K562 (cell line): ENCODE measurements around the gene CNTN4. TPM values are rescaled to one million over a fixed set of nuclear protein-coding genes. Genes with fewer than 3 reads are reported as not detected.

Experiments used
- ESRRB ChIP-seq: fragments of 250-450 bp; sonication (Bioruptor Pico); IDR thresholded peaks from 2 replicates; pipeline ENCODE4 v1.5.0; 2020; ENCODE audit warnings: mild to moderate bottlenecking, moderate library complexity, borderline replicate concordance
- HMGN3 ChIP-seq: IDR thresholded peaks from 2 replicates; pipeline ENCODE4 v1.6.1; 2011; ENCODE audit warnings: borderline replicate concordance, low read depth, mild to moderate bottlenecking, mixed read lengths, low read length; ENCODE audit not compliant: insufficient read length; ENCODE audit errors: extremely low read depth
- SNRNP70 ChIP-seq: fragments of 200-400 bp; formaldehyde crosslinking; optimal IDR thresholded peaks from 2 replicates; pipeline ENCODE3; 2017; ENCODE audit warnings: low read depth, low read length
- ZNF184 ChIP-seq: sonication (generic); formaldehyde crosslinking; IDR thresholded peaks from 2 replicates; pipeline ENCODE4 v1.5.0; 2020; ENCODE audit warnings: missing genetic modification reagents
- ZNF316 ChIP-seq: fragments of 450-650 bp; IDR thresholded peaks from 2 replicates; pipeline ENCODE4 v1.6.1; 2016
- ZNF445 ChIP-seq: fragments of 250-450 bp; sonication (Bioruptor Pico); IDR thresholded peaks from 2 replicates; pipeline ENCODE4 v1.4.0; 2020; ENCODE audit warnings: low read depth, mild to moderate bottlenecking, moderate library complexity
- ZSCAN29 ChIP-seq: fragments of 450-650 bp; IDR thresholded peaks from 2 replicates; pipeline ENCODE4 v1.6.1; 2017
- polyA plus RNA-seq, 8 experiments: library from polyadenylated mRNA; depleted of rRNA in 4 of 8; stranded (reverse) in 5 of 8; unstranded in 3 of 8; fragments of >200 nt; fragmentation: Nextera tagmentation in 2 of 8; fragmentation: Illumina TruSeq in 1 of 8; extraction: Ambion mirVana in 2 of 8; extraction: Trizol in 1 of 8; gene quantifications; 2 replicates each; pipeline versions ENCODE4 v1.2.1 to v1.2.3, GENCODE V29; 2011 to 2014; ENCODE audit warnings: inconsistent platforms in 1 of 8, missing spikeins in 1 of 8
- total RNA-seq, 7 experiments: library from RNA; depleted of rRNA in 6 of 7; stranded (reverse); fragments of >200 nt in 6 of 7; fragmentation: Illumina TruSeq in 2 of 7; extraction: Trizol in 2 of 7; gene quantifications; 2 replicates each; pipeline versions ENCODE4 v1.2.1 to v1.2.3, GENCODE V29; 2011 to 2021; ENCODE audit warnings: low replicate concordance in 1 of 7
- TF ChIP-seq, protein P1 (sequence below): sonication (generic); formaldehyde crosslinking; IDR thresholded peaks from 2 replicates; pipeline ENCODE4 v1.5.0; 2020; ENCODE audit warnings: missing genetic modification reagents
- TF ChIP-seq, protein P2 (sequence below): sonication (generic); formaldehyde crosslinking; IDR thresholded peaks from 2 replicates; pipeline ENCODE4 v1.8.0; 2022; ENCODE audit warnings: mild to moderate bottlenecking, missing genetic modification reagents
- TF ChIP-seq, protein P3 (sequence below): fragments of 450-650 bp; IDR thresholded peaks from 2 replicates; pipeline ENCODE4 v1.6.1; 2017; ENCODE audit warnings: mild to moderate bottlenecking, moderate library complexity
- TF ChIP-seq, protein P4 (sequence below): IDR thresholded peaks from 2 replicates; pipeline ENCODE4 v1.6.1; 2011; ENCODE audit not compliant: insufficient read length; ENCODE audit errors: extremely low read depth

CNTN4 gene
- total and polyA plus RNA-seq, 9 of the 15 experiments (the other 6 are each of a cell fraction or from before 2014, with no cell fraction given) = not detected

DNA sequence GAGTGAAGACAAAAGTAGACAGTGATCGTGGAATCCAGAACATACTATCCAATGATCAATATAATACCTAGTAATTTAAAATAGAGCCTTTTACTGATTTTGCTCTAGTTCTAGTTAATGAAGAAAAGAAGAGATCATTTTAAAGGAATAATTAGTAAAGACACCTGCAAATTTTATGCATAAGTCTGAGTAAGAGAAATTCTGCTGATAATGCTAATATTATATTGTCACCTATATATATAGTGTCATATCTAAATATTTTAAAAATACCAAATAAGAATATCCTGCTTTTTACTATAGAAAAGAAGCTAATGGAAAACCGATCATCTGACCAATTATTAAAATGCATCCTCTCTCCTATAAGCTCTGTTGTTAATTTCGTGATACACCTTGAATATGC, 152.1 kb downstream of the CNTN4 start (continued):
- TF ChIP-seq ZNF445 (no peak), SNRNP70 (no peak), ESRRB (CRISPR knock-in tag) (no peak), ZNF184 (CRISPR knock-in tag) (no peak), HMGN3 (no peak), ZSCAN29 (no peak), ZNF316 (peak; percentile 65)
- TF ChIP-seq, protein P1, sequence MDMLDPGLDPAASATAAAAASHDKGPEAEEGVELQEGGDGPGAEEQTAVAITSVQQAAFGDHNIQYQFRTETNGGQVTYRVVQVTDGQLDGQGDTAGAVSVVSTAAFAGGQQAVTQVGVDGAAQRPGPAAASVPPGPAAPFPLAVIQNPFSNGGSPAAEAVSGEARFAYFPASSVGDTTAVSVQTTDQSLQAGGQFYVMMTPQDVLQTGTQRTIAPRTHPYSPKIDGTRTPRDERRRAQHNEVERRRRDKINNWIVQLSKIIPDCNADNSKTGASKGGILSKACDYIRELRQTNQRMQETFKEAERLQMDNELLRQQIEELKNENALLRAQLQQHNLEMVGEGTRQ (CRISPR knock-in tag) = no peak
- TF ChIP-seq, protein P2, sequence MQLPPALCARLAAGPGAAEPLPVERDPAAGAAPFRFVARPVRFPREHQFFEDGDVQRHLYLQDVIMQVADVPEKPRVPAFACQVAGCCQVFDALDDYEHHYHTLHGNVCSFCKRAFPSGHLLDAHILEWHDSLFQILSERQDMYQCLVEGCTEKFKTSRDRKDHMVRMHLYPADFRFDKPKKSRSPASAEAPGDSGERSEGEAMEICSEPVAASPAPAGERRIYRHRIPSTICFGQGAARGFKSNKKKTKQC (CRISPR knock-in tag) = no peak
- TF ChIP-seq, protein P3, sequence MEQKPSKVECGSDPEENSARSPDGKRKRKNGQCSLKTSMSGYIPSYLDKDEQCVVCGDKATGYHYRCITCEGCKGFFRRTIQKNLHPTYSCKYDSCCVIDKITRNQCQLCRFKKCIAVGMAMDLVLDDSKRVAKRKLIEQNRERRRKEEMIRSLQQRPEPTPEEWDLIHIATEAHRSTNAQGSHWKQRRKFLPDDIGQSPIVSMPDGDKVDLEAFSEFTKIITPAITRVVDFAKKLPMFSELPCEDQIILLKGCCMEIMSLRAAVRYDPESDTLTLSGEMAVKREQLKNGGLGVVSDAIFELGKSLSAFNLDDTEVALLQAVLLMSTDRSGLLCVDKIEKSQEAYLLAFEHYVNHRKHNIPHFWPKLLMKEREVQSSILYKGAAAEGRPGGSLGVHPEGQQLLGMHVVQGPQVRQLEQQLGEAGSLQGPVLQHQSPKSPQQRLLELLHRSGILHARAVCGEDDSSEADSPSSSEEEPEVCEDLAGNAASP = no peak
- TF ChIP-seq, protein P4, sequence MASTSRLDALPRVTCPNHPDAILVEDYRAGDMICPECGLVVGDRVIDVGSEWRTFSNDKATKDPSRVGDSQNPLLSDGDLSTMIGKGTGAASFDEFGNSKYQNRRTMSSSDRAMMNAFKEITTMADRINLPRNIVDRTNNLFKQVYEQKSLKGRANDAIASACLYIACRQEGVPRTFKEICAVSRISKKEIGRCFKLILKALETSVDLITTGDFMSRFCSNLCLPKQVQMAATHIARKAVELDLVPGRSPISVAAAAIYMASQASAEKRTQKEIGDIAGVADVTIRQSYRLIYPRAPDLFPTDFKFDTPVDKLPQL = no peak
